HCT116 (cell line): ENCODE measurements around the gene CTIF. TPM values are rescaled to one million over a fixed set of nuclear protein-coding genes. Genes with fewer than 3 reads are reported as not detected.

Experiments used
- ATAC-seq: fragments of 200-7000 bp; cut with Tn5 transposase; 2 replicates; pipeline ENCODE4 v1.9.1; 2020; ENCODE audit warnings: mild to moderate bottlenecking, moderate library complexity
- BruUV-seq: library from RNA; stranded (reverse); fragments of 400-500 nt; replicated peaks from 2 replicates; lab custom pipeline; 2021; lab: Mats Ljungman, UMichigan
- CTCF ChIA-PET: fragments of 300-600 bp; sonication (Branson Sonifier 250); formaldehyde crosslinking; loops from one replicate; lab custom pipeline; 2021; ENCODE audit warnings: antibody characterized with exemption; lab: Charles Lee
- POLR2A ChIA-PET: fragments of 300-600, 350-600 bp; sonication (Branson Sonifier 250); formaldehyde crosslinking; loops from one replicate; lab custom pipeline; 2021; ENCODE audit warnings: antibody characterized with exemption; lab: Charles Lee
- RAD21 ChIA-PET, 2 experiments: fragments of 300-600 bp; sonication (Branson Sonifier 250); formaldehyde crosslinking; loops; one replicate each; lab custom pipeline; 2023; ENCODE audit warnings: low total read pairs in 2 of 2; ENCODE audit not compliant: uncharacterized antibody in 2 of 2, unreplicated experiment in 2 of 2, low non-redundant PET in 1 of 2; lab: Charles Lee
- DNase-seq: peaks from one replicate; pipeline ENCODE4 v3.0.0-alpha.2; 2010; ENCODE audit warnings: low read depth, low spot score
- H2AFZ ChIP-seq: fragments of 200-600 bp; shearing (Covaris generic), sonication (generic); 2 replicates; pipeline ENCODE4 v1.6.1; 2017; ENCODE audit warnings: low read depth, mixed run types, mixed read lengths, antibody characterized with exemption, low read length; ENCODE audit not compliant: poor library complexity, severe bottlenecking
- H3K27ac ChIP-seq: 2 replicates; pipeline ENCODE4 v1.5.1; 2012; ENCODE audit warnings: low read depth, low read length
- H3K27me3 ChIP-seq: fragments of 200-600 bp; sonication (generic); 2 replicates; pipeline ENCODE4 v1.6.1; 2016; ENCODE audit warnings: mixed run types, low read length, mixed read lengths; ENCODE audit not compliant: insufficient read depth
- H3K36me3 ChIP-seq, 2 experiments: fragments of 200-500 bp in 1 of 2; fragments of 200-600 bp in 1 of 2; sonication (Bioruptor generic) in 1 of 2; sonication (generic) in 1 of 2; 2 replicates each; pipeline versions ENCODE4 v1.5.1 to v1.6.1; 2014 to 2016; ENCODE audit warnings: low read length in 2 of 2, inconsistent platforms in 1 of 2, mixed read lengths in 1 of 2, mixed run types in 1 of 2; ENCODE audit not compliant: insufficient read depth in 2 of 2, control insufficient read depth in 1 of 2
- H3K4me1 ChIP-seq, 2 experiments: fragments of 200-600 bp in 1 of 2; sonication (generic) in 1 of 2; 2 replicates each; pipeline versions ENCODE4 v1.5.1 to v1.6.1; 2012 to 2017; ENCODE audit warnings: low read length in 2 of 2, inconsistent platforms in 1 of 2, mild to moderate bottlenecking in 1 of 2, mixed read lengths in 1 of 2, mixed run types in 1 of 2, moderate library complexity in 1 of 2; ENCODE audit not compliant: insufficient read depth in 2 of 2, control insufficient read depth in 1 of 2
- H3K4me2 ChIP-seq: fragments of 200-600 bp; sonication (generic); 2 replicates; pipeline ENCODE4 v1.6.1; 2017; ENCODE audit warnings: mixed run types, low read length, mixed read lengths
- H3K4me3 ChIP-seq, 2 experiments: fragments of 200-600 bp in 1 of 2; sonication (generic) in 1 of 2; replicated peaks in 1 of 2; 2 replicates each; pipeline ENCODE4 v1.5.1; 2011 to 2016; ENCODE audit warnings: low read length in 2 of 2, control low read depth in 1 of 2, low read depth in 1 of 2, mild to moderate bottlenecking in 1 of 2, mixed read lengths in 1 of 2, mixed run types in 1 of 2
- H3K79me2 ChIP-seq: fragments of 200-600 bp; sonication (generic); 2 replicates; pipeline ENCODE4 v1.6.1; 2017; ENCODE audit warnings: mild to moderate bottlenecking, mixed run types, low read length, moderate library complexity, mixed read lengths; ENCODE audit not compliant: insufficient read depth
- H3K9ac ChIP-seq: fragments of 200-600 bp; sonication (generic); 2 replicates; pipeline ENCODE4 v1.6.1; 2016; ENCODE audit warnings: low read length, mixed read lengths
- H3K9me2 ChIP-seq: fragments of 200-600 bp; sonication (generic), shearing (Covaris generic); 2 replicates; pipeline ENCODE4 v1.6.1; 2017; ENCODE audit warnings: mixed run types, mild to moderate bottlenecking, moderate library complexity; ENCODE audit not compliant: insufficient read depth
- H3K9me3 ChIP-seq, 2 experiments: fragments of 200-500 bp in 1 of 2; fragments of 200-600 bp in 1 of 2; sonication (Bioruptor generic) in 1 of 2; sonication (generic) in 1 of 2; 2 replicates each; pipeline ENCODE4 v1.6.1; 2014 to 2017; ENCODE audit warnings: low read length in 2 of 2, mixed read lengths in 2 of 2, inconsistent platforms in 1 of 2, low read depth in 1 of 2, mild to moderate bottlenecking in 1 of 2, mixed run types in 1 of 2, moderate library complexity in 1 of 2; ENCODE audit not compliant: control insufficient read depth in 1 of 2, insufficient read depth in 1 of 2
- H4K20me1 ChIP-seq: fragments of 200-600 bp; sonication (generic), shearing (Covaris generic); 2 replicates; pipeline ENCODE4 v1.6.1; 2017; ENCODE audit warnings: mixed run types, mild to moderate bottlenecking, moderate library complexity; ENCODE audit not compliant: insufficient read depth
- CBX3 ChIP-seq: IDR thresholded peaks from 2 replicates; pipeline ENCODE4 v1.6.1; 2012; ENCODE audit warnings: low read depth
- CEBPB ChIP-seq: IDR thresholded peaks from 2 replicates; pipeline ENCODE4 v1.6.1; 2012; ENCODE audit warnings: low read depth
- CTCF ChIP-seq, 3 experiments: fragments of 200-600 bp in 1 of 3; sonication (generic) in 1 of 3; IDR thresholded peaks in 2 of 3; conservative IDR thresholded peaks in 1 of 3; 2 replicates each; pipeline ENCODE4 v1.5.1; 2012 to 2017; ENCODE audit warnings: low read depth in 2 of 3, low read length in 2 of 3, antibody characterized with exemption in 1 of 3, borderline replicate concordance in 1 of 3, control low read depth in 1 of 3, mild to moderate bottlenecking in 1 of 3, mixed read lengths in 1 of 3, mixed run types in 1 of 3, moderate library complexity in 1 of 3; ENCODE audit not compliant: insufficient read depth in 1 of 3
- EGR1 ChIP-seq: IDR thresholded peaks from 2 replicates; pipeline ENCODE4 v1.6.1; 2012; ENCODE audit warnings: low read depth
- EZH2 ChIP-seq: fragments of 200-600 bp; sonication (generic); IDR thresholded peaks from 2 replicates; pipeline ENCODE4 v1.6.1; 2017; ENCODE audit warnings: antibody characterized with exemption, mixed run types
- EZH2phosphoT487 ChIP-seq: fragments of 200-600 bp; IDR thresholded peaks from 2 replicates; pipeline ENCODE4 v1.6.1; 2018; ENCODE audit warnings: antibody characterized with exemption, borderline replicate concordance
- FOSL1 ChIP-seq: IDR thresholded peaks from 2 replicates; pipeline ENCODE4 v1.6.1; 2012; ENCODE audit warnings: low read depth
- JUND ChIP-seq: IDR thresholded peaks from 2 replicates; pipeline ENCODE4 v1.6.1; 2012
- MAX ChIP-seq: IDR thresholded peaks from 2 replicates; pipeline ENCODE4 v1.6.1; 2012
- REST ChIP-seq: IDR thresholded peaks from 2 replicates; pipeline ENCODE4 v1.6.1; 2012; ENCODE audit warnings: low read depth
- SIN3A ChIP-seq: IDR thresholded peaks from 2 replicates; pipeline ENCODE4 v1.6.1; 2012; ENCODE audit warnings: low read depth
- SP1 ChIP-seq: IDR thresholded peaks from 2 replicates; pipeline ENCODE4 v1.6.1; 2012; ENCODE audit warnings: low read depth
- SRF ChIP-seq: IDR thresholded peaks from 2 replicates; pipeline ENCODE4 v1.6.1; 2012; ENCODE audit warnings: low read depth
- TCF7L2 ChIP-seq: IDR thresholded peaks from 2 replicates; pipeline ENCODE4 v1.7.0; 2011; ENCODE audit warnings: borderline replicate concordance, inconsistent platforms; ENCODE audit not compliant: insufficient read depth, insufficient read length; ENCODE audit errors: extremely low read depth
- ZBTB33 ChIP-seq: IDR thresholded peaks from 2 replicates; pipeline ENCODE4 v1.6.1; 2011; ENCODE audit warnings: mild to moderate bottlenecking, low read length, moderate library complexity; ENCODE audit not compliant: insufficient replicate concordance; ENCODE audit errors: extremely low read depth
- intact Hi-C: fragments of 100-400 bp; cut with micrococcal nuclease; formaldehyde crosslinking; loops from 2 replicates; pipeline ENCODE4 v1.10.0; 2022
- total RNA-seq: library from RNA; stranded (reverse); gene quantifications from one replicate; pipeline ENCODE4 v1.2.1, GENCODE V29; 2021; ENCODE audit not compliant: unreplicated experiment
- TF ChIP-seq, protein P1 (sequence below): IDR thresholded peaks from 2 replicates; pipeline ENCODE4 v1.6.1; 2012

The CTIF gene
- total RNA-seq, 1 experiment from 2014 or later, result 19.7 TPM

GRCh38 chr18:48785736-48786454 is 247.1 kb downstream of the CTIF start:
- Histone ChIP-seq H2AFZ (no peak overlapping the region), H3K27me3 (no peaks in the 10 kb centered on the region), H3K9me3 (no peaks in the 10 kb centered on the region), H3K9ac (no peak overlapping the region), H4K20me1 (no peaks in the 10 kb centered on the region), H3K27ac (no peak overlapping the region), H3K4me2 (no peak overlapping the region), H3K9me2 (no peaks in the 10 kb centered on the region), H3K79me2 (no peaks in the 10 kb centered on the region), H3K36me3 (no peaks in the 10 kb centered on the region), H3K4me1 (peaks cover 15 to 25% of the 10 kb centered on the region in 2 experiments), H3K4me3 (no peak overlapping the region)
- CTCF ChIA-PET, result no interaction called here
- DNase-seq (no peak), ATAC-seq (no peak)
- RAD21 ChIA-PET, result no interaction called here
- TF ChIP-seq EZH2phosphoT487 (no peak), MAX (no peak), CBX3 (no peak), FOSL1 (no peak), TCF7L2 (no peak), JUND (no peak), EGR1 (no peak), CTCF (IDR thresholded peaks at IDR 0.05 in 2 of 3, conservative IDR thresholded peaks at IDR 0.05 in 1 of 3; ENCODE audit: borderline replicate concordance in 1 of 3, insufficient read depth in 1 of 3, low read depth in 2 of 3, low read length in 2 of 3) (no peak), ZBTB33 (no peak), EZH2 (no peak), SRF (no peak), SP1 (no peak), SIN3A (no peak), REST (no peak), CEBPB (no peak)
- TF ChIP-seq, protein P1, sequence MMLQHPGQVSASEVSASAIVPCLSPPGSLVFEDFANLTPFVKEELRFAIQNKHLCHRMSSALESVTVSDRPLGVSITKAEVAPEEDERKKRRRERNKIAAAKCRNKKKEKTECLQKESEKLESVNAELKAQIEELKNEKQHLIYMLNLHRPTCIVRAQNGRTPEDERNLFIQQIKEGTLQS, result no peak
- POLR2A ChIA-PET, result no interaction called here
- intact Hi-C loops, result no loop called here
- no TSS peak for BruUV-seq
